WERI-Rb-1 (cell line): ENCODE data around the gene CDH18.
A peak's percentile ranks its signal among the peaks of the same experiment; 100 is the strongest.

Source experiments
- DNase-seq: peaks from one replicate; pipeline ENCODE4 v3.0.0-alpha.2; 2020
- H3K27ac ChIP-seq: fragments of 250-450 bp; sonication (Bioruptor Pico); 2 replicates; pipeline ENCODE4 v1.5.1; 2020; ENCODE audit warnings: mild to moderate bottlenecking, moderate library complexity
- H3K27me3 ChIP-seq: fragments of 250-450 bp; sonication (Bioruptor Pico); 2 replicates; pipeline ENCODE4 v1.5.1; 2021; ENCODE audit warnings: mild to moderate bottlenecking, low read depth, moderate library complexity; ENCODE audit not compliant: insufficient read depth, severe bottlenecking
- H3K36me3 ChIP-seq: fragments of 250-450 bp; sonication (Bioruptor Pico); 2 replicates; pipeline ENCODE4 v1.5.1; 2020; ENCODE audit warnings: mild to moderate bottlenecking, moderate library complexity
- H3K4me3 ChIP-seq: 2 replicates; pipeline ENCODE4 v1.5.1; 2011; ENCODE audit warnings: low read depth, mild to moderate bottlenecking, control low read depth, low read length
- H3K9me3 ChIP-seq: fragments of 250-450 bp; sonication (Bioruptor Pico); 2 replicates; pipeline ENCODE4 v1.5.1; 2021; ENCODE audit warnings: mild to moderate bottlenecking, moderate library complexity; ENCODE audit not compliant: severe bottlenecking
- CTCF ChIP-seq: IDR thresholded peaks from 2 replicates; pipeline ENCODE4 v1.5.1; 2011; ENCODE audit warnings: low read depth, mild to moderate bottlenecking, control low read depth, inconsistent platforms, low read length

CDH18 gene

GRCh38 chr5:19497229-19497815, 490.7 kb downstream of the CDH18 start:
- no peak for TF ChIP-seq CTCF
- H3K27me3 ChIP-seq, result no peaks in the 10 kb centered on the region
- no peak overlapping the region for H3K27ac ChIP-seq
- no peaks in the 10 kb centered on the region for H3K36me3 ChIP-seq
- no peaks in the 10 kb centered on the region for H3K9me3 ChIP-seq
- H3K4me3 ChIP-seq, result no peak overlapping the region
- DNase-seq, result no peak

GRCh38 chr5:19496056-19496455, 491.9 kb downstream of the CDH18 start:
- no peak overlapping the region for H3K4me3 ChIP-seq
- no peak for TF ChIP-seq CTCF
- H3K27me3 ChIP-seq, result no peaks in the 10 kb centered on the region
- no peak for DNase-seq
- no peaks in the 10 kb centered on the region for H3K9me3 ChIP-seq
- H3K27ac ChIP-seq, result no peak overlapping the region
- H3K36me3 ChIP-seq, result no peaks in the 10 kb centered on the region

GRCh38 chr5:19492861-19493260, 495.1 kb downstream of the CDH18 start:
- Histone ChIP-seq H3K27ac (no peak overlapping the region), H3K36me3 (no peaks in the 10 kb centered on the region), H3K4me3 (no peak overlapping the region), H3K9me3 (peaks cover 2% of the 10 kb centered on the region), H3K27me3 (no peaks in the 10 kb centered on the region)
- no peak for TF ChIP-seq CTCF
- DNase-seq, result no peak

GRCh38 chr5:19488786-19489185, 499.2 kb downstream of the CDH18 start:
- TF ChIP-seq CTCF, result no peak
- peak; percentile 59 for DNase-seq

GRCh38 chr5:19487480-19487879, 500.5 kb downstream of the CDH18 start:
- H3K27ac ChIP-seq, result no peak overlapping the region
- no peak for TF ChIP-seq CTCF
- H3K4me3 ChIP-seq, result no peak overlapping the region
- H3K36me3 ChIP-seq, result no peaks in the 10 kb centered on the region
- H3K9me3 ChIP-seq, result peaks cover 2% of the 10 kb centered on the region
- DNase-seq, result no peak
- H3K27me3 ChIP-seq, result no peaks in the 10 kb centered on the region

More at GRCh38 chr5:19488786-19489185, 499.2 kb downstream of the CDH18 start:
- Histone ChIP-seq H3K4me3 (peak overlapping the region; percentile 20), H3K9me3 (peaks cover 2% of the 10 kb centered on the region), H3K36me3 (no peaks in the 10 kb centered on the region), H3K27me3 (no peaks in the 10 kb centered on the region), H3K27ac (peak overlapping the region; percentile 59)

GRCh38 chr5:19479562-19479961, 508.4 kb downstream of the CDH18 start:
- no peaks in the 10 kb centered on the region for H3K27me3 ChIP-seq
- H3K27ac ChIP-seq, result no peak overlapping the region
- no peak for TF ChIP-seq CTCF
- H3K36me3 ChIP-seq, result no peaks in the 10 kb centered on the region
- H3K9me3 ChIP-seq, result no peaks in the 10 kb centered on the region
- no peak for DNase-seq
- no peak overlapping the region for H3K4me3 ChIP-seq
